GM19467 (cell line): Measurements from ENCODE around the gene KIRREL3.

Experiments
- ATAC-seq: cut with Tn5 transposase; IDR thresholded peaks from one replicate; pipeline ENCODE4 v1.9.1; 2021; ENCODE audit warnings: mild to moderate bottlenecking, moderate library complexity; ENCODE audit not compliant: unreplicated experiment

Gene KIRREL3

GRCh38 chr11:127000291-127000968 is at the start of gene KIRREL3:
TSS of gene KIRREL3 (minus strand) at chr11:127000770.
- ATAC-seq: no peak

- no peak for ATAC-seq
Observed at GRCh38 chr11:127050186-127050585, 49.6 kb upstream of the KIRREL3 start.

GRCh38 chr11:127049486-127049885 is 48.9 kb upstream of the KIRREL3 start:
- ATAC-seq: no peak

GRCh38 chr11:127044535-127044934 is 44.0 kb upstream of the KIRREL3 start:
- ATAC-seq: no peak

GRCh38 chr11:127042445-127042844 is 41.9 kb upstream of the KIRREL3 start:
- no peak for ATAC-seq

- ATAC-seq: no peak
Observed at GRCh38 chr11:127039591-127039990, 39.0 kb upstream of the KIRREL3 start.

- ATAC-seq: no peak
Observed at GRCh38 chr11:127037596-127037995, 37.0 kb upstream of the KIRREL3 start.

- ATAC-seq: no peak
Observed at GRCh38 chr11:127037001-127037400, 36.4 kb upstream of the KIRREL3 start.

GRCh38 chr11:127035824-127036223 is 35.3 kb upstream of the KIRREL3 start:
- ATAC-seq: no peak

GRCh38 chr11:127034973-127035372 is 34.4 kb upstream of the KIRREL3 start:
- ATAC-seq: no peak

- no peak for ATAC-seq
Observed at GRCh38 chr11:127028648-127029047, 28.1 kb upstream of the KIRREL3 start.

GRCh38 chr11:127027789-127028188 is 27.2 kb upstream of the KIRREL3 start:
- no peak for ATAC-seq

GRCh38 chr11:127027000-127027399 is 26.4 kb upstream of the KIRREL3 start:
- no peak for ATAC-seq

- ATAC-seq: no peak
Observed at GRCh38 chr11:127023991-127024390, 23.4 kb upstream of the KIRREL3 start.

- no peak for ATAC-seq
Observed at GRCh38 chr11:127018683-127019279, 18.2 kb upstream of the KIRREL3 start.

- ATAC-seq: no peak
Observed at GRCh38 chr11:127017482-127017881, 16.9 kb upstream of the KIRREL3 start.

- ATAC-seq: no peak
Observed at GRCh38 chr11:127013550-127013949, 13.0 kb upstream of the KIRREL3 start.

GRCh38 chr11:127006311-127006710 is 5.7 kb upstream of the KIRREL3 start:
- no peak for ATAC-seq

GRCh38 chr11:127003260-127003981 is 2.9 kb upstream of the KIRREL3 start:
- no peak for ATAC-seq

- ATAC-seq: no peak
Observed at GRCh38 chr11:127002669-127003259, 2.2 kb upstream of the KIRREL3 start.

- no peak for ATAC-seq
Observed at GRCh38 chr11:127000981-127001380, 411 bp upstream of the KIRREL3 start.

- ATAC-seq: no peak
Observed at GRCh38 chr11:126999366-126999765, 1.2 kb downstream of the KIRREL3 start.
